Right renal pelvis (tissue), 4 donors: ENCODE results near the gene NXNL1. TPM values are rescaled to one million over a fixed set of nuclear protein-coding genes. Genes with fewer than 3 reads are reported as not detected.
A peak's percentile ranks its signal among the peaks of the same experiment; 100 is the strongest.
"Not testable (repeated sequence)": the region's sequence is repeated elsewhere in the genome, so short reads cannot be mapped to it uniquely, and the experiment has no call there.

Experiments used
- DNase-seq, 4 donors: peaks; one replicate each; pipeline ENCODE4 v3.0.0-alpha.2; 2013; ENCODE audit warnings: low read depth in 4 of 4, low spot score in 3 of 4, missing footprints in 1 of 4
- polyA plus RNA-seq, 4 donors: library from polyadenylated mRNA; unstranded; fragments of 120-200 nt; gene quantifications; one replicate each; pipeline ENCODE4 v1.2.1, GENCODE V29; 2013; ENCODE audit not compliant: insufficient read length in 4 of 4

Gene NXNL1, protein sequence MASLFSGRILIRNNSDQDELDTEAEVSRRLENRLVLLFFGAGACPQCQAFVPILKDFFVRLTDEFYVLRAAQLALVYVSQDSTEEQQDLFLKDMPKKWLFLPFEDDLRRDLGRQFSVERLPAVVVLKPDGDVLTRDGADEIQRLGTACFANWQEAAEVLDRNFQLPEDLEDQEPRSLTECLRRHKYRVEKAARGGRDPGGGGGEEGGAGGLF
- under 1 TPM in 2 of 4 donors, not detected in 2; 0.12 to 0.29 TPM for polyA plus RNA-seq

DNA sequence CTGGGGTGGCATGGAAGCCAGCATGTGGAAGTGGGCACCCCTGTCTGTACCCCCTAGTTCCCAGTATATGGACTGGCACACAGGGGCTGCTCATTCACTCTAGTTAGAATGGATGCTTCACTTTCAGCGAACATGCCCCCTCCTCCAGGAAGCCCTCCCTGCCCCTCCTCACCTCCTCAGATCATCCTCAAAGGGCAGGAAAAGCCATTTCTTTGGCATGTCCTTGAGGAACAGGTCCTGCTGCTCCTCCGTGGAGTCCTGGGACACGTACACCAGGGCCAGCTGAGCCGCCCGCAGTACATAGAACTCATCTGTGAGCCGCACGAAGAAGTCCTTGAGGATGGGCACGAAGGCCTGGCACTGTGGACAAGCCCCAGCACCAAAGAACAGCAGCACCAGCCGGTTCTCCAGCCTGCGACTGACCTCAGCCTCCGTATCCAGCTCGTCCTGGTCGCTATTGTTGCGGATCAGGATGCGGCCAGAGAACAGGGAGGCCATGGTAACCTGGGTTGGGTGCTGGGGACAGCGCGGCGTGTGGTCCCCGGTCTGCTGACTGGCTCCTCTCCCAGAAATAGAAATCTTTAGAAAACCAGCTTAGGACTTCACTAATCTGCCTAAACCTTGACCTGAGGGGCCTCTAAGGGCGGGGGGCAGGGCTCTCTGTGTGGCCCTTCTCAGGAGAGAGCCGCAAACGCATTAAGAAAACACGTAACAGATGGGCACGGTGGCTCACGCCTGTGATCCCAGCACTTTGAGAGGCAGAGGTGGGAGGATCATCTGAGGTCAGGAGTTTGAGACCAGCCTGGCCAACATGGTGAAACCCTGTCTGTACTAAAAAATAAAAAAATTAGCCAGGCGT, at the start of gene NXNL1:
Gene NXNL1, minus strand, starts transcription at position 555 of the 859 bp plus-strand sequence. Its CDS starts 57 bp downstream, at position 498.
- DNase-seq = no peak

DNA sequence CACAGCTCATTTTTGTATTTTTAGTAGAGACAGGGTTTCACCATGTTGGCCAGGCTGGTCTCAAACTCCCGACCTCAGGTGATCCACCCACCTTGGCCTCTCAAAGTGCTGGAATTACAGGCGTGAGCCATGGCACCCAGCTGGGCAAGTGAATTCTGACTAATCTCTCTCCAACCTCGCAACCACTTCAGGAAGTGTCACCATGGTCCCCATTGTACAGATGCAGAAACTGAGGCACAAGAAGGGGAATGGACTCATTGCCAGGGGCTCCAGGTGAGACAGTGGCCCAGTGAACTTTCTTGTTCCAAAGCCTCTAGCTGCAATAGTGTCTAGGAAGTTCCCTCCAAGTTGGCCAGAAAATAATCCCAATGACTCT, 47.8 kb upstream of the NXNL1 start:
- DNase-seq = not testable (repeated sequence)

DNA sequence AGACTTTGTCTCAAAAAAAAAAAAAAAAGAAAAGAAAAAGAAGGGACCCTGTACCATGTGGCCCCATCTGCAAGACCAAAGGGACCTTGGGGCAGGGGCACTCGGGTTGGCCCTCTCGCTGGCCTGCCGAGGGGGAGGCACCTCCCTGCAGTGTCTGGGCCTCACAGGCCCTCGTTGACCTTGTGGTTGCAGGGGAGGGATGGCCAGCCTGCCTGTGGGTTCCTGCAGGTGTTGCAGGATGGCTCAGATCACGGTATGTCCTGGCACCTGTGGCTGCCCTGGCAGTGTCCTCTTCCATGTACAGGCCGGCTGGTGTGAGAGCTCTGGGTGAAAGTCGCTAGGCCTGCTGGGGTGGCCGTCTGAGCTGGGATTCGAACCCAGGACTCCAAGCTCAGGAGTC, 46.0 kb upstream of the NXNL1 start:
- DNase-seq = no peak

DNA sequence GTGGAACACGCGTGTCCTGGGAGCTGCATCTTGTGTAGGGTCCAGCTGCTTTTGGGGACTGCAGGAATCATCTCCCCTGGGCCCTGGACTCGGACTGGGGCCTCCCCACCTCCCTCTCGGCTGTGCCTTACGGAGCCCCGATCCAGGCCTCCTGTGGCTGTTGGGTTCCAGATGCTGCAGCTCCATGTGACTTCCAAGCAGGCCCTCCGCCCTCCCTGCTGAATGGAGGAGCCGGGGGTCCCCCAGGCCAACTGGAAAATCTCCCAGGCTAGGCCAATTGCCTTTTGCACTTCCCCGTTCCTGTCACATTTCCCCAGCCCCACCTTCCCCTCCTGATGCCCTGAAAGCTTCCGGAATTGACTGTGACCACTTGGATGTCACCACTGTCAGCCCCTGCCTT, 44.5 kb upstream of the NXNL1 start:
- no peak for DNase-seq

DNA sequence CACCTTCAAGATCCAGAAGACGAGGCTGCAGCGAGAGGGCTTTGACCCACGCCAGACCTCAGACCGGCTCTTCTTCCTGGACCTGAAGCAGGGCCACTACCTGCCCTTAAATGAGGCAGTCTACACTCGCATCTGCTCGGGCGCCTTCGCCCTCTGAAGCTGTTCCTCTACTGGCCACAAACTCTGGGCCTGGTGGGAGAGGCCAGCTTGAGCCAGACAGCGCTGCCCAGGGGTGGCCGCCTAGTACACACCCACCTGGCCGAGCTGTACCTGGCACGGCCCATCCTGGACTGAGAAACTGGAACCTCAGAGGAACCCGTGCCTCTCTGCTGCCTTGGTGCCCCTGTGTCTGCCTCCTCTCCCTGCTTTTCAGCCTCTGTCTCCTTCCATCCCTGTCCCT, 43.7 kb upstream of the NXNL1 start:
- DNase-seq = no peak

DNA sequence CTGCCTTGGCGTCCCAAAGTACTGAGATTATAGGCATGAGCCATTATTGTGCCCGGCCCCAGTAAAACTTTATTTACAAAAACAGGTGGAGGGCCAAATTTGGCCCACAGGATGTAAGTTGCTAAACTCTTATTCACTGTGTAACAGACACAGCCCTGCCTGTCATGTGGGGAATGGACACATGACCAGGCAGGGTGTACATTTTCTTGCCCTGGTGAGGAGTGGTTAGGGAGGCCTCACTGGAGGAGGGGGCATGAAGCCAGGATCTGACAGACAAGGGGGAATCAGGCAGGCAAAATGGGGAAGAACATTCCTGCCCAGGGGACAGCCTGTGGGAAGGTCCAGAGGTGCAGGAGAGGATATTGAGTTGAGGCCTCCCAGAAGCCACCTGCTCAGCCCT, 43.3 kb upstream of the NXNL1 start:
- no peak for DNase-seq

DNA sequence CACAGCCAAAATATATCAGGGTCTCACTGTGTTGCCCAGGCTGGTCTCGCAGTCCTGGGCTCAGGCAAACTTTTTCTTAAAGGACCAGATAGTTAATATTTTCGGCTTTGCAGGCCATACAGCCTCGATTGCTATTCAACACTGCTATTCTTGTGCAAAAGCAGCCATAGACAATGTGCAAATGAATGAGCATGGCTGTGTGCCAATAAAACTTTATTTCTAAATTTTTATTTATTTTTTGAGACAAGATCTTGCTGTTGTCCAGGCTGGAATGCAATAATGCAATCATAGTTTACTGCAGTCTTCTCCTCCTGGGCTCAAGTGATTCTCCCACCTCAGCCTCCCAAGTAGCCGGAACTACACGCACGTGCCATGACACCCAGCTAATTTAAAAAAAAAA, 42.5 kb upstream of the NXNL1 start:
- no peak for DNase-seq

DNA sequence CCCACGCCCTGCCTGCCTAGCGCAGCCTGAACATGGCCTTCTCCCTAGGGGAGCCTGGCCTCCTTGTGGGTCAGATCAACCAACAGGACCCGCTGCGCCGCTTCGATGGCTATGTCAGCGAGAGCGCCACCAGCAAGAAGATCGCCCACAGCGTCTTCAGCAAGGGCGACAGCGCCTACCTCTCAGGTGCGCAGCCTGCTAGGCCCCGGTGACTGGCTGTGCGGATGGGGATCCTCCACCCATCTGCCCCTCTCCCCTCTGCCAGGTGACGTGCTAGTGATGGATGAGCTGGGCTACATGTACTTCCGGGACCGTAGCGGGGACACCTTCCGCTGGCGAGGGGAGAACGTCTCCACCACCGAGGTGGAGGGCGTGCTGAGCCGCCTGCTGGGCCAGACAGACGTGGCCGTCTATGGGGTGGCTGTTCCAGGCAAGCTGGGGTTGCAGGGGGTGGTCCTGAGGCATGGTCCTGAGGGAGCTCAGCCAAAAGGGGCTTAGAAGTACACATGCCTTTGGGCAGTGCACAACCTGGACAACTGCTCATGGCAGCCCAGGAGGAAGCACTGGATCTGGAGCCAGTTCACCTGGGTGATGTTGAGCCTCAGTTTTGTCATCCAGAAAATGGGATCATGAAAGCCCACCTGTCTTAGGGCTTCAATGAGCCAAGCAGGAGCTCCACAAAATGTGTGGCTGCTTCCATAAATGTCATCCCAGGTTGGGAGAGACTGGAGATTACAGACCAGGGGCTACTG, 39.9 kb upstream of the NXNL1 start:
- DNase-seq = no peak

DNA sequence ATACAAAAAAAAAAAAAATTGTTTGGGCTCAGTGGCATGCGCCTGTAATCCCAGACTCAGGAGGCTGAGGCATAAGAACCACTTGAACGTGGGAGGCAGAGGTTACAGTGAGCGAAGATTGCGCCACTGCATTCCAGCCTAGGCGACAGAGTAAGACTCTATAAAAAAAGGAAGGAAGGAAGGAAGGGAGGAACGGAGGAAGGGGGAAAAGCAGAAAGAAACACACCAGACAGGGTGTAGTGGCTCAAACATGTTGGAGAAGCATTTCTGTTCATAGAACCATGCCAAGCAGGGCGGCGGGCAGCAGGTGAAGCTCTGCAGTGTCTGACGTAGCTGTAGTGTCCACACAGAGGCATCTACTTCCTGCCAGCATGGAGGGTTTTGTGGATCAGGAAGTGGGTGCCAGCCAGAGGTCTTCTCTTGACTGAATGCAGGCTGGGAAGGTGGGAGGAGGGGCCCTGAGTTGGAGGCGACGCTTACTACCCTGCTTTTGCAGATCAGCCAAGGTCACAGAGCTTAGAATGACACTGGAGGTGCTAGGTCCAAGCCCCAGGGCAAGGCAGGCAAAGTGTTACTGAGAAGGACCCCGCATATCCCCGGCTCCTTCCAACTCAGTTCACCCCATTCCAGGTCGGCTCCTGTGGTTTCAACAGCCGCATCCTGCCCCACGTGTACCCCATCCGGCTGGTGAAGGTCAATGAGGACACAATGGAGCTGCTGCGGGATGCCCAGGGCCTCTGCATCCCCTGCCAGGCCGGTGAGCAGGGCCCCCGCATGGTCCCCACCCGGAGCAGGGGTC, 39.1 kb upstream of the NXNL1 start:
- no peak for DNase-seq

DNA sequence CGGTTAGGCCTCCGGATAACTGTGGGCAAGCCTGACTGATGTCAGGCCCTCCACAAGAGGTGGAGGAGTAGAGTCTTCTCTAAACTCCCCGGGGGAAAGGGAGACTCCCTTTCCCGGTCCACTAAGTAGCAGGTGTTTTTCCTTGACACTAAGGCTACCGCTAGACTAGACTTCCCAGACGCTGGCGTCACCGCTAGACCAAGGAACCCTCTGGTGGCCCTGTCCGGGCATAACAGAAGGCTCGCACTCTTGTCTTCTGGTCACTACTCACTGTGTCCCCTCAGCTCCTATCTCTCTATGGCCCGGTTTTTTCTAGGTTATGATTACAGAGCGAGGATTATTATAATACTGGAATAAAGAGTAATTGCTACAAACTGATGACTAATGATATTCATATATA, 38.3 kb upstream of the NXNL1 start:
- not testable (repeated sequence) for DNase-seq

DNA sequence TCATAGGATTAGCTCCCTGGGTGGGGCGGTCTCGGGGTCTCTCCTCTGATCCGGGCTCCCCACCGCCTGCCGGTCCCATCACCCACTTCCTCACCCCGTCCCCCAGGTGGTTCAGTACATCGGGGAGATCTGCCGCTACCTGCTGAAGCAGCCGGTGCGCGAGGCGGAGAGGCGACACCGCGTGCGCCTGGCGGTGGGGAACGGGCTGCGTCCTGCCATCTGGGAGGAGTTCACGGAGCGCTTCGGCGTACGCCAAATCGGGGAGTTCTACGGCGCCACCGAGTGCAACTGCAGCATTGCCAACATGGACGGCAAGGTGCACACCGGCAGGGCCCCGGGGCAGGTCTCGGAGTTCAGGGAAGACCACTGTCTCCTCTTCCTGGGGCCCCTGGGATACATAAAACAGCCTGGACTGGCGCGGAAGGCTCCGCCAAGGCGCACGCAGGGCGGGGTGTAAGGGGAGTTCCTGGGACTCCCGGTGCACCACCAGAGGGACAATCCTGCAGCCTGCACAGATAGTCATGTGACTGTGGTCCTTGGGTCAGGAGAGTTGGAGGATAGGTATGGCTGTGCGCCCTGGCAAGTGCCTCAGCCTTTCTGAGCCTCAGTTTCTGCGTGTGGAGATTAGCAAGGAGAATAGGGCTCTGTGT, 36.5 kb upstream of the NXNL1 start:
- no peak for DNase-seq

DNA sequence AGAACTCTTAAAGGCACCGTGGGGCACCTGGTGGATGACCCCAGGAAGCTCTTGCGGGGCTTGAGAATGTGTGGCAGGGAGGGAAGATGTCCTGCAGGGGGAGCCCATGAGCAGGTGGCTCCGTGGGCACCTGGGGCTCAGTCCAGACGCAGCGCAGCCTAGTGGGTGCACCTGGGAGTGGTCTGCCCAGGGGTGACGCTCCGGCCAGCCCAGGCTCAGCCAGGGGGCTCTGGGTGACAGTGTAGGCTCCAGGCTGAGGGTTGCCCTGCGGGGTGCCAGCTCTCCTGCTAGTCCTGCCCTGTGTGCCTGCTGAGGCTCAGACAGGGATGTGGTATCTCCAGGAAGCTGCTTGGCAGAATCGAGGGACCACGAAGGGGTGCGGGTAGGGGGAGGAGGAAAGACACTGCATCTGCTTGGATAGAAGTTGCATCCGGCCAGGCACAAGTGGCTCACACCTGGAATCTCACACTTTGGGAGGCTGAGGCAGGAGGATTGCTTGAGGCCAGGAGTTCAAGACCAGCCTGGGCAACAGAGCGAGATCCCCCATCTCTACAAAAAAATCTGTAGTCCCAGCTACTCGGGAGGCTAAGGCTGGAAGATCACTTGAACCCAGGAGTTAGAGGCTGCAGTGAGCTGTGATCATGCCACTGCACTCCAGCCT, 35.7 kb upstream of the NXNL1 start:
- DNase-seq = no peak

DNA sequence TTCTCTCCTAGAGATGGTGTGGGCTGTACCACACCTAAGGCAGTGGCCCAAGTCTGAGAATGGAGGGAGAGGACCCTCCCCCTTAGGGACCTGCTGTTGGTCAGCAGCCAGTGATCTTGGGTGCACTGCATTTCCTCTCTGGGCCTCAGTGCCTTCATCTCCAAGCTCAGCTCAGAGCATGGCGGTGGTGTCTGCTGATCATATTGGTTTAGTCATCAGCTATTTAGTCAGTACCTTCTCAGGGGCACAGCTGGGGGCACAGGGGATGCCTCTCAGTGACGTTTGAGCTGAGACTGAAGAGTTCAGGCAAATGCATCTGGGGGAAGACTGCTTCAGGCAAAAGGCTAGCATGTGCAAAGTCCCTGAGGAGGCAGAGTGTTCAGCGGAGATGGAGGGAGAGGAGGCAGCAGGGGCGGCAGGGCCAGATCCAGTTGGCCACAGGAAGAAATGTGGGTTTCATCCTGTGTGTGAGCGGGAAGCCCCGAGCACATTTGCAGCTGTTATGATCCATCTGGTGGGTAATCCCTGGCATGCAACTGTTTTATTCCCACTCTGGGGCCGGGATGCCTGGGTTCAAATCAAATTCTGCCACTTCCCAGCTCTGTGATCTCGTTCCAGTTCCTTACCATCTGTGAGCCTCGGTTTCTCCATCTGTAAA, 35.0 kb upstream of the NXNL1 start:
- DNase-seq = no peak

DNA sequence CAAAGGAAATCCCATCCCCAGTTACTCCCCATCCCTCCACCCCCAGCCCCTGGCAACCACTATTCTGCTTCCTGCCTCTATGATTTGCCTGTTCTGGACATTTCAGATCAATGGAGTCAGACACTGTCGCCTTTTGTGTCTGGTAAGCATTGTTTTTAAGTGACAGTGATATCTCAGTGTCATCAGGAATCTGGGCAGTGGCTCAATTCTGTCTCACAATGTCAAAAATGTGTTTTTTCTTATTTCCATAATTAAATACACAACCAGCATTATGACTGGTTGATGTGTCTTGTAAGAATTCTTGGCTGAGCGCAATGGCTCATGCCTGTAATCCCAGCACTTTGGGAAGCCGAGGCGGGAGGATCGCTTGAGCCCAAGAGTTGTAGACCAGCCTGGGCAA, 30.6 kb upstream of the NXNL1 start:
- DNase-seq = no peak

DNA sequence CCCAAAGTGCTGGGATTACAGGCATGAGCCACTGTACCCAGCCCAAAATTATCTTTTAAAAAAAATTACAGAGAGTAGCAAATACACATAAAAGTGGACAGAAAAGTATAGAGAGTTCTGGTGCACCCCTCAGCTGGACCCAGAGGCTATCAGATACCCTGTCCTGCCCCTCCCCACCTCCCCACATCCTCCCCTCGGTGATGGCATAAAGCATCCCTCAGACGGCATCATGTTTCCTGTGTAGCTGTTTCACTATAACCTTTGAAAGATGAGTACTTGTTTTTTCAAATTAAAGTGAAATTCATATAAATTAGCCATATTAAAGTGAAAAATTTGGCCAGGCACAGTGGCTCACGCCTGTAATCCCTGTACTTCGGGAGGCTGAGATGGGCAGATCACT, 29.7 kb upstream of the NXNL1 start:
- no peak for DNase-seq

DNA sequence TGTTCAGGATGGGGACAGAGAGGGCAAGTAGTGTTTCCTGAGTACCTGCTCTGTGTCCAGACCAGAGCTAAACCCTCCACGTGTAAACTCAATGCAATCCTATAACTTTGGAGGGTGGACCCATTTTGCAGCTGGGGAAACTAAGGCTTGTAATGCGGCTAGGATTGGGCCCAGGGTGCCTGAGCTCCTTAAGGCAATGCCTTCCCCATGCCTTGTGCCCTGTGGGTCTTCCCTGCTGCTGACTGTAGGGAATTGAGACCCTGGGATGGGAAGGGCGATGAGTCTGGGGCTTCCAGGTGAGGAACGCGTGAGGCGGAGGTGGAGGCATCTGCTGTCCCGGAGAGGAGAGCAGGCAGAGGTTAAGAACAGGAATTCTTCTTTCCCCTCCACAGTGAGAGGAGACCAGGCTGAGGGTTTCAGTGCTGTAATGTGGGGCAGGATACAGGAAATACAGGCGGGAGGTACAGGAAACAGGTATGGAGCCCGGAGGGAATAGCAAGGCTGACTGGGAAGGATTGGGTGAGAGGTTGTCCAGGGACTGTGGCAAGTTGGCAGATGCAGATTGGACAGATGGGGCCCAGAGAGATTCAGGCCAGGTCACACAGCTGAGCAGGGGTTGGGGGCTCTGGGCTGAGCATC, 28.8 kb upstream of the NXNL1 start:
- no peak for DNase-seq

DNA sequence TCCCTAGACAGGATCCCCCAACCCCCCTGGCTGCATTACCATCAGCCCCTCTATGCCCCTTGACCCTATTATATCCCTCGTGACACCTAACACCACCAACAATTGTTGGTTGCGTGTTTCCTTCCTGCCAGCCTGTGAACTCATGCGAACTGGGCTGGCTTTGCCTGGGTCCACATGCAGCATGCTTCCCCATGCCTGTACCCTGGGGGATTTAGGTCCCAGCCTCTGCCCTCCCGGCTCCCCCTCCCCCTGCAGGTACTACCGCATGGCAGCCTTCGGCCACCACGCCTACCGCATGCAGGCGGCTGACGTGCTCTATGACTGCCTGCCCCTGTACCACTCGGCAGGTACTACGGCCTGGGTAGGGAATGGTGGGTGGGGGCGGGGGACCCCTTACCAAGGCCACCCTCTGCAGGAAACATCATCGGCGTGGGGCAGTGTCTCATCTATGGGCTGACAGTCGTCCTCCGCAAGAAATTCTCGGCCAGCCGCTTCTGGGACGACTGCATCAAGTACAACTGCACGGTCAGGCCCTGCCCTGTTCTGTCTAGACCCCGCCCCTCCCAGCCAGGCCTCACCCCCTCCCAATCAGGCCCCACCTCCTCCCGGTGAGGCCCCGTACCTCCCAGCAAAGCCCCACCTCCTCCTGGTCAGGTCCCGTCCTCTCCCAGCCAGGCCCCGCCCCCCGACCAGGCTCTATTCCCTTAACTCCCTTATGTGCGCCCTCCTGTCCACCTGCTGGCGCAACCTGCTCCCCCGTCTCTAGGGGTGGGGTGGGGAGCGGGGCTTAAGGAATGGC, 28.1 kb upstream of the NXNL1 start:
- peak in 1 of 4 donors; percentile 60 for DNase-seq
